ENCODE measurements around the gene CDK5RAP2.

DNA sequence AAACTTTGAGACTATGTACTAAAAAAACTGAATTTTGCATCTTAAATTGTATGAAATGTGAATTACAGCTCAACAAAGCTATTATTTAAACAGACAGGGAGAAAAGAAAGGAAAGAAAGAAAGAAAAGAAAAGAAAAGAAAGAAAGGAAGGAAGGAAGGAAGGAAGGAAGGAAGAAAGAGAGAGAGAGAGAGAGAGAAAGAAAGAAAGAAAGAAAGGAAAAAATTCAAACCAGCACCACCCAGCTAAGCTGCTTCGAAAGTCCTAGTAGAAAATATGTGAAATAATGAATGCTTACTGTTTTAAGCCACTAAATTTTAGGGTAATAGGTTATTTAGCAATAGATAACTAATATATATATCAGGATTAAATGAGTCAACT, 31.7 kb upstream of the CDK5RAP2 start:
- TF ChIP-seq EZH2 (IDR thresholded peaks at IDR 0.05; ENCODE audit: borderline replicate concordance, low read depth, low read length, severe bottlenecking): no peak
- TF ChIP-seq, protein P1, sequence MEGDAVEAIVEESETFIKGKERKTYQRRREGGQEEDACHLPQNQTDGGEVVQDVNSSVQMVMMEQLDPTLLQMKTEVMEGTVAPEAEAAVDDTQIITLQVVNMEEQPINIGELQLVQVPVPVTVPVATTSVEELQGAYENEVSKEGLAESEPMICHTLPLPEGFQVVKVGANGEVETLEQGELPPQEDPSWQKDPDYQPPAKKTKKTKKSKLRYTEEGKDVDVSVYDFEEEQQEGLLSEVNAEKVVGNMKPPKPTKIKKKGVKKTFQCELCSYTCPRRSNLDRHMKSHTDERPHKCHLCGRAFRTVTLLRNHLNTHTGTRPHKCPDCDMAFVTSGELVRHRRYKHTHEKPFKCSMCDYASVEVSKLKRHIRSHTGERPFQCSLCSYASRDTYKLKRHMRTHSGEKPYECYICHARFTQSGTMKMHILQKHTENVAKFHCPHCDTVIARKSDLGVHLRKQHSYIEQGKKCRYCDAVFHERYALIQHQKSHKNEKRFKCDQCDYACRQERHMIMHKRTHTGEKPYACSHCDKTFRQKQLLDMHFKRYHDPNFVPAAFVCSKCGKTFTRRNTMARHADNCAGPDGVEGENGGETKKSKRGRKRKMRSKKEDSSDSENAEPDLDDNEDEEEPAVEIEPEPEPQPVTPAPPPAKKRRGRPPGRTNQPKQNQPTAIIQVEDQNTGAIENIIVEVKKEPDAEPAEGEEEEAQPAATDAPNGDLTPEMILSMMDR (IDR thresholded peaks at IDR 0.05; ENCODE audit: borderline replicate concordance, extremely low read depth, low read length, poor library complexity, severe bottlenecking): no peak
